Lower leg skin (tissue), 4 donors: ENCODE data around the gene CALML5. TPM values are rescaled to one million over a fixed set of nuclear protein-coding genes. Genes with fewer than 3 reads are reported as not detected.
A peak's percentile ranks its signal among the peaks of the same experiment; 100 is the strongest.

ENCODE experiments used
- DNase-seq, 2 donors: peaks; one replicate each; pipeline ENCODE4 v3.0.0-alpha.2; 2019; ENCODE audit warnings: low spot score in 2 of 2
- H3K4me3 ChIP-seq: fragments of 200-600 bp; sonication (generic); 2 replicates; pipeline ENCODE4 v1.5.1; 2017; ENCODE audit warnings: mild to moderate bottlenecking, low read depth; ENCODE audit not compliant: poor library complexity, severe bottlenecking
- CTCF ChIP-seq, 3 donors: fragments of 450-650 bp; IDR thresholded peaks; one replicate each; pipeline ENCODE4 v1.5.1; 2016; ENCODE audit warnings: antibody characterized with exemption in 3 of 3, mild to moderate bottlenecking in 3 of 3, moderate library complexity in 2 of 3
- POLR2A ChIP-seq, 2 donors: fragments of 450-650 bp; IDR thresholded peaks; one replicate each; pipeline ENCODE4 v1.6.1; 2016 to 2017; ENCODE audit warnings: antibody characterized with exemption in 2 of 2, mild to moderate bottlenecking in 1 of 2, moderate library complexity in 1 of 2
- WGBS, 2 donors: methylation state at CpG; one replicate each; pipeline ENCODE4 v1.1.5; 2018; 5-methylcytosine and 5-hydroxymethylcytosine counted together
- intact Hi-C: fragments of 100-400 bp; cut with DNase I; formaldehyde crosslinking; loops from one replicate; pipeline ENCODE4 v1.15.0; 2023; ENCODE audit warnings: low total_unique reads
- total RNA-seq, 4 donors: library from RNA; depleted of rRNA; stranded (reverse); fragments of >200 nt; gene quantifications; one replicate each; pipeline ENCODE4 v1.1.0, GENCODE V29; 2016

Gene CALML5
- total RNA-seq, 4 donors from 2014 or later, result 5,202 to 6,742 (median 5,683) TPM

GRCh38 chr10:5528989-5529701, 29.8 kb upstream of the CALML5 start:
- 82 to 92% methylated on average over 11 of the region's 11 CpGs for WGBS, 2 donors
- no peak overlapping the region for H3K4me3 ChIP-seq
- peak in 1 of 2 donors; percentile 81 for DNase-seq
- TF ChIP-seq POLR2A (IDR thresholded peaks at IDR 0.05) (no peak), CTCF (IDR thresholded peaks at IDR 0.05) (no peak)
- intact Hi-C loops, result no loop called here

- WGBS, 2 donors, result 57 to 61% methylated on average over 10 of the region's 10 CpGs
- no peak overlapping the region for H3K4me3 ChIP-seq
- peak in 1 of 2 donors; percentile 86 for DNase-seq
- TF ChIP-seq CTCF (IDR thresholded peaks at IDR 0.05), result no peak
- TF ChIP-seq POLR2A (IDR thresholded peaks at IDR 0.05), result no peak
- intact Hi-C loops, result no loop called here
Observed at GRCh38 chr10:5527332-5528200, 28.2 kb upstream of the CALML5 start.

GRCh38 chr10:5526691-5527331, 27.4 kb upstream of the CALML5 start:
- TF ChIP-seq CTCF (IDR thresholded peaks at IDR 0.05), result no peak
- TF ChIP-seq POLR2A (IDR thresholded peaks at IDR 0.05), result no peak
- intact Hi-C loops, result no loop called here
- peak in 1 of 2 donors; percentile 80 for DNase-seq
- H3K4me3 ChIP-seq, result no peak overlapping the region
- WGBS, 2 donors, result 84 to 91% methylated on average over 6 to 7 of the region's 8 CpGs

GRCh38 chr10:5525561-5526341, 26.4 kb upstream of the CALML5 start:
- 73 to 76% methylated on average over 33 to 34 of the region's 34 CpGs for whole genome bisulfite sequencing, 2 donors
- intact Hi-C loops, result no loop called here
- no peak overlapping the region for H3K4me3 ChIP-seq
- no peak for TF ChIP-seq POLR2A (IDR thresholded peaks at IDR 0.05)
- no peak for TF ChIP-seq CTCF (IDR thresholded peaks at IDR 0.05)
- peak in 1 of 2 donors; percentile 85 for DNase-seq
